CD4-positive, alpha-beta T cell treated with Interleukin-4 for 1 hour (primary cell): ENCODE data around the gene IFT27.

Experiments used
- DNase-seq, 2 donors: peaks; one replicate each; pipeline ENCODE4 v3.0.0-alpha.2; 2020 to 2022

IFT27 gene

GRCh38 chr22:36775964-36776669, at the start of gene IFT27:
IFT27 (minus strand) TSS chr22:36776119; CDS start chr22:36775707, 412 bp downstream.
- DNase-seq = peak; percentile 100

- no peak for DNase-seq
These were observed 48.7 kb upstream of the IFT27 start for GRCh38 chr22:36824655-36825054.

- no peak for DNase-seq
These were observed 47.4 kb upstream of the IFT27 start for GRCh38 chr22:36823186-36823839.

GRCh38 chr22:36822581-36822980, 46.7 kb upstream of the IFT27 start:
- DNase-seq = no peak

GRCh38 chr22:36819112-36819511, 43.2 kb upstream of the IFT27 start:
- DNase-seq = no peak

- no peak for DNase-seq
These were observed 42.2 kb upstream of the IFT27 start for GRCh38 chr22:36818010-36818642.

GRCh38 chr22:36817525-36817848, 41.6 kb upstream of the IFT27 start:
- no peak for DNase-seq

GRCh38 chr22:36816636-36817524, 41.0 kb upstream of the IFT27 start, which contains the start of gene PVALB:
PVALB (minus strand) TSS chr22:36817035; CDS start chr22:36817005, 30 bp downstream.
- DNase-seq = no peak

GRCh38 chr22:36816339-36816635, 40.4 kb upstream of the IFT27 start:
- DNase-seq = no peak

- DNase-seq = no peak
These were observed 39.8 kb upstream of the IFT27 start for GRCh38 chr22:36815558-36816338.

GRCh38 chr22:36814801-36815200, 38.9 kb upstream of the IFT27 start:
- no peak for DNase-seq

GRCh38 chr22:36811094-36811800, 35.3 kb upstream of the IFT27 start:
- DNase-seq = no peak

- DNase-seq = no peak
These were observed 33.4 kb upstream of the IFT27 start for GRCh38 chr22:36809351-36809750.

GRCh38 chr22:36808721-36809344, 32.9 kb upstream of the IFT27 start:
- no peak for DNase-seq

GRCh38 chr22:36807627-36808026, 31.7 kb upstream of the IFT27 start:
- no peak for DNase-seq

- DNase-seq = no peak
These were observed 30.9 kb upstream of the IFT27 start for GRCh38 chr22:36806835-36807234.

- DNase-seq = no peak
These were observed 27.4 kb upstream of the IFT27 start for GRCh38 chr22:36803358-36803757.

GRCh38 chr22:36798674-36799066, 22.8 kb upstream of the IFT27 start:
- no peak for DNase-seq

- no peak for DNase-seq
These were observed 22.2 kb upstream of the IFT27 start for GRCh38 chr22:36797911-36798673.

GRCh38 chr22:36797374-36797773, 21.5 kb upstream of the IFT27 start:
- no peak for DNase-seq
